G401 (cell line): ENCODE results near the gene TMPRSS5. TPM values are rescaled to one million over a fixed set of nuclear protein-coding genes. Genes with fewer than 3 reads are reported as not detected.

Experiments
- DNase-seq: peaks from one replicate; pipeline ENCODE4 v3.0.0-alpha.2; 2015; ENCODE audit warnings: low spot score
- in situ Hi-C: cut with HindIII; loops from 2 replicates; pipeline ENCODE4 v1.10.0; 2016; ENCODE audit warnings: low sequenced_read_pairs, mixed read lengths
- total RNA-seq: library from RNA; depleted of rRNA; stranded (reverse); fragments of >200 nt; shearing (Covaris generic); gene quantifications from 2 replicates; pipeline ENCODE4 v1.2.3, GENCODE V29; 2014; rRNA removed

Gene TMPRSS5
- total RNA-seq, 1 experiment from 2014 or later = not detected

DNA sequence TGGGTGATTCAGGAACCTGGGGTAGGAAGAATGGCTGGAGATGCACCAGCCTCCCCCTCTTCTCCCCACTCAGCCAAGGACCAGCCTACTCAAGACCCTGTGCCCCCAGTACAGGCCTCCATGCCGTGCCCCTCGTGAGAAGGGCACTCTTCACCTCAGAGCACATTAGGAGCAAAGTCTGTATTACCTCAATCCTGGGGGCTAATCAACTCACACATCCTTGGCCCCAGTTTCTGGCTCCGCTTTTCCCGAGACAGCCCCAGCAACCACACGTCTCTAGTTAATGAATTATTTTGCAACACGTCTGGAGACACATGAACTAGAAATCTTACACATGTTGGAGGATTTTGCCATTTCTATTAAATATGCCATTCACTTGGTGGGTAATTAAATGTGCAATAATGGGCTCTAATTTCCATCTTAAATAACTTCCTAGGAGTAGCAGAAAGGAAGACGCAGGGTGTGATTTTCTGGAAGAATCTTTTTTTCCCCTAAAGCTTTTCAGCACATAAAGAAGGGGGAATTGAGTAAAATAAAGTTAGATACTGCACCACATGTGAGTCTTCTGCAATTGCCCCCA lies 63.0 kb downstream of the TMPRSS5 start:
- DNase-seq = no peak
- in situ Hi-C loops = no loop called here

GRCh38 chr11:113642090-113642489 lies 64.0 kb downstream of the TMPRSS5 start:
- in situ Hi-C loops = no loop called here
- DNase-seq = no peak

GRCh38 chr11:113638376-113638775 lies 67.7 kb downstream of the TMPRSS5 start:
- no peak for DNase-seq
- in situ Hi-C loops = no loop called here

DNA sequence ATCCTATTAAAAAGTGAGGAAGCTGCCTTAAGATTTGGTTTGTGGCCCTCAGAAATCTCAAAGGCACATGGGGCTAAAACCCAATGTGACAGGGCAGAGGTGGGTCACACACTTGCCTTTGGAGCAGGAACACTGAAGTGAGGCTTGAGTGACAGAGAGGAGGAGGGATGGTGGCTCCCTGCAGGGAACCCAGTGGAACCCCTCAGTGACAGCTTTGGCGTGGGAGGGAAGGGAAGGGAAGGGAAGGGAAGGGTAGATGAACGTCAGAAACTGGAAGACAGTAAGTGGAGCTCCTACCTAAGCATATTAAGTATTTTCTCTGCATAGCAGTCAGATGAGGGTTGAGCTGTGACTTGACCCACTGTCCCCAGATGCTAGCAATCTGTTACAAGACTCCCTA lies 68.5 kb downstream of the TMPRSS5 start:
- in situ Hi-C loops = no loop called here

More for the DNA sequence above, 68.5 kb downstream of the TMPRSS5 start:
- DNase-seq = no peak

Other genes with a start within 250 kb of the TMPRSS5 start
- not detected in 2 replicates for gene DRD2, start 230.9 kb downstream of the TMPRSS5 start, total RNA-seq
- gene ZW10, start 67.4 kb upstream of the TMPRSS5 start, total RNA-seq = 22.9 and 29.4 TPM in 2 replicates
- not detected in 2 replicates for gene CLDN25, start 73.5 kb upstream of the TMPRSS5 start, total RNA-seq
- gene USP28, start 169.3 kb upstream of the TMPRSS5 start, total RNA-seq = 37.8 and 40.4 TPM in 2 replicates
- gene HTR3B, start 198.5 kb upstream of the TMPRSS5 start, total RNA-seq = not detected in 2 replicates